Astrocyte (in vitro differentiated cells and primary cell): Measurements from ENCODE around the gene PHF13. TPM values are rescaled to one million over a fixed set of nuclear protein-coding genes. Genes with fewer than 3 reads are reported as not detected.

Source experiments
- DNase-seq: peaks from one replicate; pipeline ENCODE4 v3.0.0-alpha.2; 2010; ENCODE audit warnings: low read depth
- FAIRE-seq: peaks from 2 replicates; lab custom pipeline; 2011; peaks lifted over from hg19 to GRCh38; lab: Jason Lieb, UNC
- H2AFZ ChIP-seq: 2 replicates; pipeline ENCODE4 v1.6.0; 2012; ENCODE audit warnings: low read depth, low read length, inconsistent platforms
- H3K27ac ChIP-seq: 2 replicates; pipeline ENCODE4 v1.5.1; 2011; ENCODE audit warnings: low read depth, low read length, inconsistent platforms
- H3K27me3 ChIP-seq: 2 replicates; pipeline ENCODE4 v1.6.0; 2011; ENCODE audit warnings: low read length, inconsistent platforms; ENCODE audit not compliant: insufficient read depth
- H3K36me3 ChIP-seq: 2 replicates; pipeline ENCODE4 v1.5.1; 2011; ENCODE audit warnings: low read length, inconsistent platforms; ENCODE audit not compliant: insufficient read depth
- H3K4me1 ChIP-seq: 2 replicates; pipeline ENCODE4 v1.5.1; 2011; ENCODE audit warnings: low read length, inconsistent platforms; ENCODE audit not compliant: insufficient read depth
- H3K4me2 ChIP-seq: 2 replicates; pipeline ENCODE4 v1.6.0; 2012; ENCODE audit warnings: low read length, inconsistent platforms
- H3K4me3 ChIP-seq: 2 replicates; pipeline ENCODE4 v1.5.1; 2011; ENCODE audit warnings: low read depth, mild to moderate bottlenecking, low read length, inconsistent platforms; ENCODE audit not compliant: insufficient read depth
- H3K79me2 ChIP-seq: 2 replicates; pipeline ENCODE4 v1.6.0; 2012; ENCODE audit warnings: mild to moderate bottlenecking, low read length, inconsistent platforms; ENCODE audit not compliant: insufficient read depth
- H3K9ac ChIP-seq: 2 replicates; pipeline ENCODE4 v1.6.0; 2012; ENCODE audit warnings: mild to moderate bottlenecking, low read length, inconsistent platforms
- H3K9me3 ChIP-seq: 2 replicates; pipeline ENCODE4 v1.5.1; 2012; ENCODE audit warnings: low read depth, mild to moderate bottlenecking, low read length, inconsistent platforms; ENCODE audit not compliant: insufficient read depth
- H4K20me1 ChIP-seq: 2 replicates; pipeline ENCODE4 v1.6.0; 2012; ENCODE audit warnings: low read length, inconsistent platforms; ENCODE audit not compliant: insufficient read depth
- H3K27ac Mint-ChIP-seq: one replicate; pipeline ENCODE4 v1.8.0; 2021; ENCODE audit warnings: mild to moderate bottlenecking, mixed read lengths; ENCODE audit not compliant: unreplicated experiment
- H3K27me3 Mint-ChIP-seq: one replicate; pipeline ENCODE4 v1.8.0; 2021; ENCODE audit warnings: low read depth, mixed read lengths; ENCODE audit not compliant: unreplicated experiment
- H3K36me3 Mint-ChIP-seq: one replicate; pipeline ENCODE4 v1.8.0; 2021; ENCODE audit warnings: low read depth, mixed read lengths; ENCODE audit not compliant: unreplicated experiment
- H3K4me1 Mint-ChIP-seq: one replicate; pipeline ENCODE4 v1.8.0; 2021; ENCODE audit warnings: low read depth, mixed read lengths; ENCODE audit not compliant: unreplicated experiment
- H3K4me3 Mint-ChIP-seq: one replicate; pipeline ENCODE4 v1.8.0; 2021; ENCODE audit warnings: mild to moderate bottlenecking, moderate library complexity, mixed read lengths; ENCODE audit not compliant: unreplicated experiment
- H3K9me3 Mint-ChIP-seq: one replicate; pipeline ENCODE4 v1.8.0; 2021; ENCODE audit warnings: mild to moderate bottlenecking, mixed read lengths; ENCODE audit not compliant: unreplicated experiment
- EZH2 ChIP-seq: IDR thresholded peaks from 2 replicates; pipeline ENCODE4 v1.6.1; 2012; ENCODE audit warnings: mild to moderate bottlenecking, low read length, inconsistent platforms; ENCODE audit not compliant: insufficient read depth
- total RNA-seq: library from RNA; stranded (reverse); gene quantifications from 2 replicates; pipeline ENCODE4 v1.2.1, GENCODE V29; 2021
- TF ChIP-seq, protein P1 (sequence below): IDR thresholded peaks from 2 replicates; pipeline ENCODE4 v1.5.1; 2011; ENCODE audit warnings: low read depth, mild to moderate bottlenecking, inconsistent platforms, low read length, moderate library complexity; ENCODE audit not compliant: insufficient read depth

PHF13 gene
- total RNA-seq, 1 donor from 2014 or later, result 23.7 TPM

DNA sequence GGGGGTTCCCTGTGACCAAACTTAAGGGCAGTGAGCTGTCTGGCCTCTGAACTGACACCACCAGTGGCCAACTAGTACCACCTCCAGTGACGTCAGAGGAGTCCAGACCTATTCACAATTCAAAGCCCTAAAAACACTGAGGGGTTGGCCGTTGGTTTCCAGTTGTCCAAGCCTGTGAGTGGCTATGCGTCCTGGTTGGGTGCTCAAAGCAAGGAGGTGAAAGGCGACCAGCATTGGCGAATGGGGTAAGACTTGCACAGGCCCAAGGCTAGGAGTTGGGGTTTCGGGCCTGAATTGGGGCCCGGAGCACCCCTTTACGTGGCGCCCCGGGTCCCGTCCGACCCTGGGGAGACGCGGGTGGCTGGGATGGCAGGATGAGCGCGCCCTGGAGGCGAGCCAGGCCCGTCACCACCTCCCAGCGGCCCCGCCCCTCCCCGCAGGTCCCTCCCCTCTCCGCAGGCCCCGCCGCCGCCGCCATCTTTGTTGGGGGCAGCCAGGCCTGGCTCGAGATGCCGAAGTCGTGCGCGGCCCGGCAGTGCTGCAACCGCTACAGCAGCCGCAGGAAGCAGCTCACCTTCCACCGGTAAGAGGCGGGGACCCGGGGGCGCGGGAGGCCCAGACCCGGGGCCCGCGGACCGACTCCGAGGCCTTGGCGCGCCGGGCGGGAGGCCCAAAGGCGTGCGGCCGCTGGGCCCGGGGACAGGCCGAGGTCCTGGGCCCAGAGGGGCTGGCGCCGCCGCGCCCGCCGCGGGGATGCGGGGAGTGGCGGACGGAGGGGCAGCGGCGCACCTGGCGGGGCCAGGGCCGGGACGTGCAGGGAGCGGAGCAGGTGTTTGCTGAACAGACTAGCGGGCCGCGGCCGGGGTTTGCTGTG is 11.4 kb downstream of the PHF13 start, which contains the start of gene THAP3:
TSS of gene THAP3 (plus strand) at position 159 of the 874 bp plus-strand sequence. CDS start at position 510, 351 bp downstream.
- H3K4me2 ChIP-seq, result peak within 1 kb of the TSS; percentile 98
- H3K27ac ChIP-seq, result peak within 1 kb of the TSS; percentile 55
- Mint-ChIP-seq H3K27ac (peak within 1 kb of the TSS; percentile 84), H3K9me3 (no peaks in the 10 kb centered on the region), H3K36me3 (peaks cover 21% of the 10 kb centered on the region), H3K4me3 (peak within 1 kb of the TSS; percentile 89), H3K27me3 (no peaks in the 10 kb centered on the region), H3K4me1 (peaks cover 4% of the 10 kb centered on the region)
- H3K27me3 ChIP-seq, result no peaks in the 10 kb centered on the region
- peaks cover 67% of the 10 kb centered on the region for H3K79me2 ChIP-seq
- H3K9ac ChIP-seq, result peak within 1 kb of the TSS; percentile 87
- TF ChIP-seq EZH2, result no peak
- TF ChIP-seq, protein P1, sequence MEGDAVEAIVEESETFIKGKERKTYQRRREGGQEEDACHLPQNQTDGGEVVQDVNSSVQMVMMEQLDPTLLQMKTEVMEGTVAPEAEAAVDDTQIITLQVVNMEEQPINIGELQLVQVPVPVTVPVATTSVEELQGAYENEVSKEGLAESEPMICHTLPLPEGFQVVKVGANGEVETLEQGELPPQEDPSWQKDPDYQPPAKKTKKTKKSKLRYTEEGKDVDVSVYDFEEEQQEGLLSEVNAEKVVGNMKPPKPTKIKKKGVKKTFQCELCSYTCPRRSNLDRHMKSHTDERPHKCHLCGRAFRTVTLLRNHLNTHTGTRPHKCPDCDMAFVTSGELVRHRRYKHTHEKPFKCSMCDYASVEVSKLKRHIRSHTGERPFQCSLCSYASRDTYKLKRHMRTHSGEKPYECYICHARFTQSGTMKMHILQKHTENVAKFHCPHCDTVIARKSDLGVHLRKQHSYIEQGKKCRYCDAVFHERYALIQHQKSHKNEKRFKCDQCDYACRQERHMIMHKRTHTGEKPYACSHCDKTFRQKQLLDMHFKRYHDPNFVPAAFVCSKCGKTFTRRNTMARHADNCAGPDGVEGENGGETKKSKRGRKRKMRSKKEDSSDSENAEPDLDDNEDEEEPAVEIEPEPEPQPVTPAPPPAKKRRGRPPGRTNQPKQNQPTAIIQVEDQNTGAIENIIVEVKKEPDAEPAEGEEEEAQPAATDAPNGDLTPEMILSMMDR, result no peak
- DNase-seq (peak; percentile 86), FAIRE-seq (no peak)
- peak within 1 kb of the TSS; percentile 83 for H3K4me3 ChIP-seq
- peak within 1 kb of the TSS; percentile 67 for H2AFZ ChIP-seq
- H4K20me1 ChIP-seq, result peaks cover 72% of the 10 kb centered on the region
- peaks cover 10% of the 10 kb centered on the region for H3K4me1 ChIP-seq
- no peaks in the 10 kb centered on the region for H3K9me3 ChIP-seq
- H3K36me3 ChIP-seq, result peaks cover 18% of the 10 kb centered on the region

DNA sequence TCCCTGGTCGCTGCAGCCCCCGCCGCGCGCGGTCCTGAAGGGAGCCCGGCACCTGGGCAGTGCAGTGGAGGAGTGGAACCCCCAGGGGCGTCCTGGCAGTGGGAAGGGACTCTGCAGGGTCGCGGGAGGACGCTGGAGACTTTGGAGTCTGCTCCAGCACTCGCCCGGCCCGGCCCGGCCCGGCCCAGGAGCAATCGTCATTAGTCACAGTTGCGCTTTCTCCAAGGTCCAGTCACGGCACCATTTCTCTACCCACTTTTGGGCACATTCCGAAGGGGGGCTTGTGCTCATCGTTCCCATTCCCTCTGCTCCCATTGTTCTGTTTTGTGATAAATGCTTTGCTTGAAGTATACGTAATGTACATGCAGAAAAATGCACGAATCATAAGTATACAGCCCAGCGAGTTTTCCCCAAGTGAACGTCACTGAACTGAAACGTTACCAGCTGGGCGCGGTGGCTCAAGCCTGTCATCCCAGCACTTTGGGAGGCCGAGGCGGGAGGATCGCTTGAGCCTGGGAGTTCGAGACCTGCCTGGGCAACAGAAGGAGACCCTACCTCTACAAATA is 12.1 kb downstream of the PHF13 start:
- FAIRE-seq (no peak), DNase-seq (peak; percentile 39)
- Mint-ChIP-seq H3K27me3 (no peaks in the 10 kb centered on the region), H3K27ac (no peak overlapping the region), H3K36me3 (peaks cover 25% of the 10 kb centered on the region), H3K9me3 (no peaks in the 10 kb centered on the region), H3K4me1 (peaks cover 4% of the 10 kb centered on the region), H3K4me3 (peak overlapping the region; percentile 89)
- H2AFZ ChIP-seq, result peak overlapping the region; percentile 67
- peak overlapping the region; percentile 98 for H3K4me2 ChIP-seq
- peak overlapping the region; percentile 87 for H3K9ac ChIP-seq
- no peaks in the 10 kb centered on the region for H3K9me3 ChIP-seq
- peaks cover 67% of the 10 kb centered on the region for H4K20me1 ChIP-seq
- H3K4me1 ChIP-seq, result peaks cover 10% of the 10 kb centered on the region
- peaks cover 62% of the 10 kb centered on the region for H3K79me2 ChIP-seq
- peaks cover 16% of the 10 kb centered on the region for H3K36me3 ChIP-seq
- H3K4me3 ChIP-seq, result peak overlapping the region; percentile 83
- H3K27ac ChIP-seq, result peak overlapping the region; percentile 55
- no peaks in the 10 kb centered on the region for H3K27me3 ChIP-seq
- TF ChIP-seq, protein P1, result no peak
- no peak for TF ChIP-seq EZH2
